GM19452 (cell line): Measurements from ENCODE around the gene KCNMB3.
"Not testable (repeated sequence)": the region's sequence is repeated elsewhere in the genome, so short reads cannot be mapped to it uniquely, and the experiment has no call there.

Experiments
- ATAC-seq: cut with Tn5 transposase; IDR thresholded peaks from one replicate; pipeline ENCODE4 v1.9.1; 2021; ENCODE audit not compliant: unreplicated experiment

KCNMB3 gene

DNA sequence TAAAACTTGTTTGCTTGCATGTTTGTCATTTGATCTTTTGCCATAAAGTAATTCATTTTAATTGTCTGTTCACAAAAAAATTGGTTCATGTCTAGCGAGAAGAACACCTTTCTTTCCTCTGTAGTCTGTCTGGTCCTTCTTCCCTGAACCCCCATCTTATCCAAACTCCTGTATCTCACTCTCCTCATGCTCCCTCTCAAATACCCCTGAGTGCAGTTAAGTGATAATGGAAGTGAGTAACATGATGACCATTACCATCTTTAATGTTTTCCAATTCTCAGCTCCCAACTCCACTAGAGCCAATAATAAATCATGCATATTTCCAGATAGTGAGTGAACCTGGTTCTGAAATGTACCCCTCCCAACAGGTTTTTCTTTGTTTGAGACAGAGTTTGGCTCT lies 14.2 kb upstream of the KCNMB3 start:
- no peak for ATAC-seq

- ATAC-seq, result no peak
Measured at GRCh38 chr3:179264449-179264848, 13.5 kb upstream of the KCNMB3 start.

GRCh38 chr3:179263134-179263533 lies 12.2 kb upstream of the KCNMB3 start:
- no peak for ATAC-seq

DNA sequence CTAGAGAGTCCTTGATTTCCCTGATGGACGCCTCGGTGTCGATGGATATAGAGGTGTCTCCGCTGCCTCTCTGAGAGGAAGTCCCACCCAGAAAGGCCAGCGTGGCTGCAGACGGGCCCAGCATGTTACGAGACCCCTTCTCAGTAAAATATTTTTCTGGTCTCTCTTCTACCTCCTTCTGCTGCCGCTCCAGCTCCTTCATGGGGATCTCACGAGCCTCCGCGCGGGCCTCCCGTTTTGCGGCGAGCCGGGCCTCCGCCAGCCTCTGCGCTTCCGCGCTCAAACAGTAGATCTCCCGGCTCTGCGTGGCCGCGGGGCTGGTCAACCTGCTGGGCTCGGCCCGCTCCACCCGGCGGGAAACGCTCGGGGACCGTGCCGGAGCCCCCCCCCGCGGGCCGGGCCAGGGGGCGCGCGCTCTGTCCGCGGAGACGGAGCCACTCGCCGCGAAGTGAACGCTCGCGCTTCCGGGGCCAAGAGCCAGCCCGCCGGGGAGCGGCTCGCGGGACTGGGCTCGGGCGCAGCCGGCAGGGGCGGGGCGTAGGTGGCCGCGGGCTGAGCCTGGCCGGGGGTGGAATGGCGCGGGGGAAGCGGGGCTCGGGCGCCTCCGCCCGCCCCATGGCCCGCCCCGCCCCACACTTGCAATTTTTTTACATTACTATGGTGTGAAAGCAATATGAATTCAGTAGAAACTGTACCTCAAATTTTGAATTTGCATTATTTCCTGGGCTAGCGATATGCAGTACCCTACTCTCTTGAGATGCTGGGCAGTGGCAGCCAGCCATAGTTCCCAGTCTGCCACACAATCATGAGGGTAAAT lies 10.2 kb upstream of the KCNMB3 start:
- ATAC-seq, result peak; percentile 91

DNA sequence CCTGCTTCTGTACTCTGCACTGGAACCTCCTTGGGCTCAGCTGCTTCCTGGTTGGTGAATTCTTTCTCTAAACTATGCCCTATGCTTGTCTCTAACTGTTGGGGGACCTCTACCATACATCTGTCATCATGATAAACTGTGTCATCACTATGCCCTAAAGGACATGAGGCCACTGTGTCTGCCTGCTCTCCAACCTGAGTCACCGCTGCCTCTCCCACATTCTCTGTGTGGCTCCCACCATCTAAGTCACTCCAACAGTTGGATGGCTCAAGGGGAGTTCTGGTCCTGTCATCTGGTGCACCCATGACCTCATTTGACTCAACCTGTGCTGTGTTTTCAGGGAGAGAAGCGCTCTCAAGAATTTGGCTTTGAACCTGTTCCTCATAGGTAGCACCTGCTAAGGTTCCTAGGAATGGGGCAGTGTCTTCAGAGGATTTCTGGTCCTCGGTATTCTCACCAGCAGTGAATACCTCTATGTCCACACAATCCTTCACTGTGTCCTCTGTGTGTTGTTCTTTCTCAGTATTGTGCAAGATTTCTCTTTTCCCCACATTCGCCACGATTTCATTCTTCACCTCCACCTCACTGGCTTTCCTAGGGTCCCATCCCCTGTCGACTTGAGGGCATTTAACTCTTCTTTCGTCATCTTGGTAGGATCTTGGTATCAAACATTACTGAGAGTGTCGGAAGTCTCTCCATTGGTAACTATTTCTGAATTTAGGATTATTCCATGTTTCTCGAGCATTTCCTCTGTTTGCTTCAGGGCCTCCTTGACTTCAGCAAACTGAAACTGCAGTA lies 9.2 kb upstream of the KCNMB3 start:
- not testable (repeated sequence) for ATAC-seq

DNA sequence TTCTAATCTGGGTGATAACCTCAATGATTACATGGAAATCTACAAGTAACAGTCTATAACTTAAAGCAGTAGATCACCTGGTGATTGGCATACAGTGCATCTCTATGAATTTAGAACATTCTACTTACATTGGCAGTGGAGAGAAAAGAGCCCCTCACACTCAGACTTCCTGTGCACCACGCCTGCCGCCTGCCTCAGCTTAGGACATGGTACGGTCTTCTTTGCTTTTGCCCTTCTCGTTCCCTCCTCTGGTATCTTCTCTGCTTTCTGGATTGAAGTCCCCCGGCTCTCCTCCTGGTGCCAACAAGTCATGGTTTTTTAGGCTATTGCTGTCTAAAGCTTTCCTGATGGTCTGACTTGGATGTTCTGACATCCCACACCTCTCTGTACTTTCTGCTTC lies 7.9 kb upstream of the KCNMB3 start:
- no peak for ATAC-seq

GRCh38 chr3:179257742-179258141 lies 6.8 kb upstream of the KCNMB3 start:
- not testable (repeated sequence) for ATAC-seq

DNA sequence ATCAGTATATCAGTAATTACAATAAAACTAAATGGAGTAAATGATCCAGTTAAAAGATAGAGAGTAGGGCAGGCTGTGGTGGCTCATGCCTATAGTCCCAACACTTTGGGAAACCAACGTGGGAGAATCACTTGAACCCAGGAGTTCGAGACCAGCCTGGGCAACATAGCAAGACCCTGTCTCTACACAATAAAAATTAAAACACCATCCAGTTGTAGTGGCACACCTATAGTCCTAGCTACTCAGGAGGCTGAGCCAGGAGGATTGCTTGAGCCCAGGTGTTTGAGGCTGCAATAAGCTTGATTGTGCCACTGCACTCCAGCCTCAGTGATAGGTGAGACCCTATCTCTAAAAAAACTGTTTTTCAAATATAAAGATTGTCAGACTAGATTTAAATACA lies 5.9 kb upstream of the KCNMB3 start:
- no peak for ATAC-seq

GRCh38 chr3:179247289-179248015 lies 3.5 kb downstream of the KCNMB3 start:
- ATAC-seq, result no peak

DNA sequence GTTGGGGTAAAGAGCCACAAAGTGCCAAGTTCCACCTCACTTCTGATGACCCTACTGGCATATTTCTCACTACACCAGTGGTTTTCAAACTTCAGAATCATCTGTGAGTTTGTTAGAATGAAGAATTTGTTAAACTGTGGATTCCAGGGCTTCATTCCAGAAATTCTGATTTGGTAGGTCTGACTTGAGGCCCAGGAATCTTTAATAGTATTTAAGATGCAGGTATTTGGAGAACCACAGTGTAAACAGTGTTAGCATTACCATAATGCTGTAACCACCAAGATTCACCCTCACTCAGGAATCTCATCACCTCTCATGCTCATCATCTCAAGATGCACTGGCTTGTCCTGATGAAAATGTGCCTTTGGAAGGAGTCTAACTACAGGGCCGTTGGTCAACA lies 6.0 kb downstream of the KCNMB3 start:
- no peak for ATAC-seq

- ATAC-seq, result not testable (repeated sequence)
Measured at GRCh38 chr3:179242859-179243258, 8.1 kb downstream of the KCNMB3 start.

GRCh38 chr3:179240299-179240698 lies 10.6 kb downstream of the KCNMB3 start:
- peak; percentile 44 for ATAC-seq

DNA sequence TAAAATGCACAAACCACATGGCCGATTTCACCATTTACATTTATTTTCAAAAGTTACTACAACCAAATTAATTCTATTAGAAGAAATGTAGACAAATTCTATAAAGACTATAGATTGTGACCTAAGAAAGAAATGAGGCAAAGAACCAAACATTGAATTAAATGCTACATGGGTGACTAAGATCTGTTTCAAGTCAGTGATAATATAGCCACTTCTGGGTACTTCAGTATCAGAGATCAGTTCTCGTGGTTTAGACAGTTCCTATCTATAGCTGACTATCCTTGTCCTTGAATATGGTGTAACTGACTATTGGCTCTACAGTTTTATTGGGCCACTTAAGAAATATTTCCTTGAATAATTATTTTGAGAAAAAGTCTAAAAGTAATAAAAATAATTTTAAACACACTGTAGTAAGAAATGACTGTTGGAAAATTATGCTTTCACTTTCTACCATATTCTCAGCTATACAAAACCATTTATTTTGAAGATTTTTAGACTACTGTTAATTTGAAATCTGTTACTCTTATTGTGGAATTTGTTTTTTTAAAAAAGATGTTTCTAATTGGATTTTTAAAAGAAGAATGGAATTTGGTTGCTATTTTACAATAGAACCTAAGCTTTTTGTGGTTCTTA lies 14.1 kb downstream of the KCNMB3 start:
- ATAC-seq, result peak; percentile 72

DNA sequence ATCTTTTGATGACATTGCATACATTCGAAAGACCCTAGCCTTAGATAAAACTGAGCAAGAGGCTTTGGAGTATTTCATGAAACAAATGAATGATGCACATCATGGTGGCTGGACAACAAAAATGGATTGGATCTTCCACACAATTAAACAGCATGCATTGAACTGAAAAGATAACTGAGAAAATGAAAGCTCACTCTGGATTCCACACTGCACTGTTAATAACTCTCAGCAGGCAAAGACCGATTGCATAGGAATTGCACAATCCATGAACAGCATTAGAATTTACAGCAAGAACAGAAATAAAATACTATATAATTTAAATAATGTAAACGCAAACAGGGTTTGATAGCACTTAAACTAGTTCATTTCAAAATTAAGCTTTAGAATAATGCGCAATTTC lies 16.7 kb downstream of the KCNMB3 start:
- ATAC-seq, result no peak

DNA sequence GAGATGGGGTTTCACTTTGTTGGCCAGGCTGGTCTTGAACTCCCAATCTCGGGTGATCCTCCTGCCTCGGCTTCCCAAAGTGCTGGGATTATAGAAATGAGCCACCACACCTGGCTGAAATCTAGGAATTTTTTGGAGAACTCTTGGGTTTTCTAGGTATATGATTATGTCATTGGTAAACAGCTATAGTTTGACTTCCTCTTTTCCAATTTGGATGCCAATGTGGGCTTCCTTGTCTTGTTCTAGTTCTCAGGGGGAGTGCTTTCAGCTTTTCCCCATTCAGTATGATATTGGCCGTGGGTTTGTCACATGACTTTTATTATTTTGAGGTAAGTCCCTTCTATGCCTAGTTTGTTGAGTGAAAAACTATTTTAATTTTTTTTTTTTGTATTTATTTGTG lies 17.9 kb downstream of the KCNMB3 start:
- no peak for ATAC-seq

DNA sequence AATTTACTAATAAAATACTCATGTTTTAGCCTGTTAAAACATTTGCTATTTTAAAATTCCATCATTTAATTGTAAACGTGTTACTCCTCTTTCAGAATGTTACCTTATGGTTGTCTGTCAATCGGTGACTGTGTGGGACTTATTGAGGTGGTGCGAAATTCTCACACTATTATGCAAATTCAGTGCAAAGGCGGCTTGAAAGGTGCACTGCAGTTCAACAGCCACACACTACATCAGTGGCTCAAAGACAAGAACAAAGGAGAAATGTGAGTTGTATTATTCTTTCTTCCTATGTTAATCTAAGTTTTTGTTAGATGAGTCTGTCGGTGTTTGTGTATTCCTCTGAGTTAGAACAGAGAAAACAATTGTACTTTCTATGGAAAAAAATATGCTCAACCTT lies 21.7 kb downstream of the KCNMB3 start:
- no peak for ATAC-seq

GRCh38 chr3:179227349-179227748 lies 23.6 kb downstream of the KCNMB3 start:
- ATAC-seq, result no peak

DNA sequence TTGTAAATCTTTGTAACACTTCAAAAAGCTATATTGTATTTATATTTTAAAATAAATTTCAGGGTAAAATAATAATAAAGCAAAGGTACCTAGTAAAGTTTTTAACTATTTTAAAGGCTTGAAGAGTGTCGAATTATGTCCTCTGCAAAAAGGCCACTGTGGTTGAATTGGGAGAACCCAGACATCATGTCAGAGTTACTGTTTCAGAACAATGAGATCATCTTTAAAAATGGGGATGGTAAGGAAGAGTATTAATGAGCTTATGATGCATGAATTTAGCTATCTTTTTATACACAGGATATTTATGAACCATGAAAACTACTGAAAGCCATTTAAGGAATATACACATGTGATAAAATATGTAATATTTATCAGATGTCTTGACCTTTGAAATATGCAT lies 26.3 kb downstream of the KCNMB3 start:
- no peak for ATAC-seq

DNA sequence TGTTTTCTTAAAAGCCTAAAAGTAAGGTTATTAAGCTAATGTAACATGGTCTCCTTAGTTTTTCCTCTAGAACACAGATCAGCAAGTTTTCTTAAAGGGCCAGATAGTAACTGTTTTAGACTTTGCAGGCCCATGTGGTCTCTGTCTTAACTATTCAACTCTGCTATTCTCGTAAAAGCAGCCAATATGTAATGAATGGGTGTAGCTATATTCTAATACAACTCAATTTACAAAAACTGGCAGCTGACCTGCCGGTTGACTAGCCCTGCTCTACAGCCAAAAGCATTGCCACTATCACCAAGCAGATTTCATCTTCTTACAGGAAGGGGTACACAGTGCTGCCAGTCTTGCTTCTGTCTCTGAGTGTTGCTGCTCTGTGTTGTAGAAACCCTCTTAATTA lies 27.4 kb downstream of the KCNMB3 start:
- ATAC-seq, result no peak

DNA sequence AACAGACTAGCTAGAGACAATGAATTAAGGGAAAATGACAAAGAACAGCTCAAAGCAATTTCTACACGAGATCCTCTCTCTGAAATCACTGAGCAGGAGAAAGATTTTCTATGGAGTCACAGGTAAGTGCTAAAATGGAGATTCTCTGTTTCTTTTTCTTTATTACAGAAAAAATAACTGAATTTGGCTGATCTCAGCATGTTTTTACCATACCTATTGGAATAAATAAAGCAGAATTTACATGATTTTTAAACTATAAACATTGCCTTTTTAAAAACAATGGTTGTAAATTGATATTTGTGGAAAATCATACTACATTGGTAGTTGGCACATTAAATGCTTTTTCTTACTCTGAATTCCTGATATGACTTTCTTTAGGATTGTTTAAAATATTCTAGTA lies 32.7 kb downstream of the KCNMB3 start:
- ATAC-seq, result not testable (repeated sequence)

- ATAC-seq, result not testable (repeated sequence)
Measured at GRCh38 chr3:179215550-179215949, 35.4 kb downstream of the KCNMB3 start.
